ENCODE data around the gene MPL.

The MPL gene

GRCh38 chr1:43337588-43337987 lies at the start of gene MPL:
Gene MPL, plus strand, starts transcription at chr1:43337818. Its CDS starts 31 bp downstream, at chr1:43337849.
- Mint-ChIP-seq H3K27me3 (ENCODE audit: low read depth, poor library complexity) (peaks cover 7% of the 10 kb centered on the region), H3K36me3 (ENCODE audit: low read depth) (no peaks in the 10 kb centered on the region), H3K9me3 (no peaks in the 10 kb centered on the region), H3K4me1 (peaks cover 12% of the 10 kb centered on the region), H3K27ac (no peak within 1 kb of the TSS), H3K4me3 (no peak within 1 kb of the TSS)
- TF ChIP-seq, protein P1, sequence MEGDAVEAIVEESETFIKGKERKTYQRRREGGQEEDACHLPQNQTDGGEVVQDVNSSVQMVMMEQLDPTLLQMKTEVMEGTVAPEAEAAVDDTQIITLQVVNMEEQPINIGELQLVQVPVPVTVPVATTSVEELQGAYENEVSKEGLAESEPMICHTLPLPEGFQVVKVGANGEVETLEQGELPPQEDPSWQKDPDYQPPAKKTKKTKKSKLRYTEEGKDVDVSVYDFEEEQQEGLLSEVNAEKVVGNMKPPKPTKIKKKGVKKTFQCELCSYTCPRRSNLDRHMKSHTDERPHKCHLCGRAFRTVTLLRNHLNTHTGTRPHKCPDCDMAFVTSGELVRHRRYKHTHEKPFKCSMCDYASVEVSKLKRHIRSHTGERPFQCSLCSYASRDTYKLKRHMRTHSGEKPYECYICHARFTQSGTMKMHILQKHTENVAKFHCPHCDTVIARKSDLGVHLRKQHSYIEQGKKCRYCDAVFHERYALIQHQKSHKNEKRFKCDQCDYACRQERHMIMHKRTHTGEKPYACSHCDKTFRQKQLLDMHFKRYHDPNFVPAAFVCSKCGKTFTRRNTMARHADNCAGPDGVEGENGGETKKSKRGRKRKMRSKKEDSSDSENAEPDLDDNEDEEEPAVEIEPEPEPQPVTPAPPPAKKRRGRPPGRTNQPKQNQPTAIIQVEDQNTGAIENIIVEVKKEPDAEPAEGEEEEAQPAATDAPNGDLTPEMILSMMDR (IDR thresholded peaks at IDR 0.05) = no peak
- no peak for DNase-seq

- Mint-ChIP-seq H3K36me3 (ENCODE audit: low read depth) (no peaks in the 10 kb centered on the region), H3K27me3 (ENCODE audit: low read depth, poor library complexity) (peaks cover 9% of the 10 kb centered on the region), H3K9me3 (no peaks in the 10 kb centered on the region), H3K27ac (no peak overlapping the region), H3K4me3 (no peak overlapping the region), H3K4me1 (peaks cover 30% of the 10 kb centered on the region)
- no peak for DNase-seq
- TF ChIP-seq, protein P1 (IDR thresholded peaks at IDR 0.05) = no peak
Measured at GRCh38 chr1:43288058-43288784, 49.4 kb upstream of the MPL start.

GRCh38 chr1:43288785-43289706 lies 48.6 kb upstream of the MPL start:
- H3K9me3 Mint-ChIP-seq = no peaks in the 10 kb centered on the region
- DNase-seq = no peak
- peaks cover 30% of the 10 kb centered on the region for H3K4me1 Mint-ChIP-seq
- H3K27me3 Mint-ChIP-seq (ENCODE audit: low read depth, poor library complexity) = peaks cover 7% of the 10 kb centered on the region
- H3K36me3 Mint-ChIP-seq (ENCODE audit: low read depth) = no peaks in the 10 kb centered on the region
- H3K27ac Mint-ChIP-seq = no peak overlapping the region
- TF ChIP-seq, protein P1 (IDR thresholded peaks at IDR 0.05) = no peak
- no peak overlapping the region for H3K4me3 Mint-ChIP-seq

GRCh38 chr1:43292216-43292615 lies 45.4 kb upstream of the MPL start:
- Mint-ChIP-seq H3K27ac (no peak overlapping the region), H3K9me3 (no peaks in the 10 kb centered on the region), H3K36me3 (ENCODE audit: low read depth) (no peaks in the 10 kb centered on the region), H3K4me3 (no peak overlapping the region), H3K4me1 (peaks cover 24% of the 10 kb centered on the region), H3K27me3 (ENCODE audit: low read depth, poor library complexity) (no peaks in the 10 kb centered on the region)
- no peak for DNase-seq
- TF ChIP-seq, protein P1 (IDR thresholded peaks at IDR 0.05) = no peak

GRCh38 chr1:43292679-43293078 lies 44.9 kb upstream of the MPL start:
- H3K36me3 Mint-ChIP-seq (ENCODE audit: low read depth) = no peaks in the 10 kb centered on the region
- H3K4me1 Mint-ChIP-seq = peaks cover 24% of the 10 kb centered on the region
- DNase-seq = no peak
- H3K27ac Mint-ChIP-seq = no peak overlapping the region
- no peak overlapping the region for H3K4me3 Mint-ChIP-seq
- H3K27me3 Mint-ChIP-seq (ENCODE audit: low read depth, poor library complexity) = no peaks in the 10 kb centered on the region
- H3K9me3 Mint-ChIP-seq = no peaks in the 10 kb centered on the region
- TF ChIP-seq, protein P1 (IDR thresholded peaks at IDR 0.05) = no peak

All from nephron progenitor cell (in vitro differentiated cells).